H1 (cell line): Measurements from ENCODE around the gene AP2A1. TPM values are rescaled to one million over a fixed set of nuclear protein-coding genes. Genes with fewer than 3 reads are reported as not detected.

Experiments
- CTBP2 ChIP-seq: IDR thresholded peaks from 2 replicates; pipeline ENCODE4 v1.7.0; 2011; ENCODE audit warnings: borderline replicate concordance, mild to moderate bottlenecking, moderate library complexity, mixed read lengths, low read length; ENCODE audit not compliant: insufficient read depth, insufficient read length
- E2F6 ChIP-seq: IDR thresholded peaks from 2 replicates; pipeline ENCODE4 v1.6.1; 2012; ENCODE audit warnings: inconsistent platforms
- FOSL1 ChIP-seq: IDR thresholded peaks from 2 replicates; pipeline ENCODE4 v1.6.1; 2011; ENCODE audit warnings: mild to moderate bottlenecking, low read depth, low read length, moderate library complexity; ENCODE audit not compliant: insufficient read depth
- SIX5 ChIP-seq: IDR thresholded peaks from 2 replicates; pipeline ENCODE4 v1.6.1; 2011; ENCODE audit warnings: mild to moderate bottlenecking, low read depth, low read length
- SP2 ChIP-seq: IDR thresholded peaks from 2 replicates; pipeline ENCODE4 v1.6.1; 2012; ENCODE audit warnings: mild to moderate bottlenecking, low read length, inconsistent platforms
- TBP ChIP-seq: IDR thresholded peaks from 2 replicates; pipeline ENCODE4 v1.6.1; 2011; ENCODE audit warnings: low read depth, low read length, improper control_type of control experiment
- polyA plus RNA-seq, 7 experiments: library from polyadenylated mRNA; depleted of rRNA in 3 of 7; stranded (reverse) in 5 of 7; unstranded in 2 of 7; fragments of >200 nt in 5 of 7; fragments of 200-250 nt in 2 of 7; gene quantifications; 1 replicate in 5 of 7; 2 replicates in 1 of 7; 4 replicates in 1 of 7; pipeline versions ENCODE4 v1.2.1 to v1.2.3, GENCODE V29; 2011 to 2013; ENCODE audit warnings: missing spikeins in 2 of 7, mixed read lengths in 2 of 7
- total RNA-seq: library from RNA; stranded (reverse); fragmentation: NEBNext Ultra II Directional; extraction: Animal tissue kit (Norgen Biotek cat#: 25700); gene quantifications from 2 replicates; pipeline ENCODE4 v1.2.1, GENCODE V29; 2021

Gene AP2A1
- total and polyA plus RNA-seq, 2 of the 8 experiments (the other 6 are each of a cell fraction or from before 2014, with no cell fraction given), result 105 to 106 TPM

DNA sequence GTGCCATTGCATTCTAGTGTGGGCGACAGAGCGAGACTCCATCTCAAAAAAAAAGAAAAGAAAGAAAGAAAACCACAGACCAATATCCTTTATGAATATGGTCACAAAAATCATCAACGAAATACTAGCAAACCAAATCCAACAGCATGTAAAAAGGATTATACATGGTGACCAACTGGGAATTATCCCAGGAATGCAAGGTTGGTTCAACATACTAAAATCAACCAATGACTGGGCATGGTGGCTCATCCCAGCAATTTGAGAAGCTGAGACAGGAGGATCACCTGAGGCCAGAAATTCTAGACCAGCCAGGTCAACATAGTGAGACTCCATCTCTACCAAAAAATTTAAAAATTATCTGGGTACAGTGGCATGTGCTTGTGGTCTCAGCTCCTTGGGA is 10.8 kb upstream of the AP2A1 start (continued):
- TF ChIP-seq TBP (no peak), E2F6 (no peak), SP2 (no peak), CTBP2 (no peak), FOSL1 (no peak), SIX5 (no peak)
